SK-N-SH (cell line): Measurements from ENCODE around the gene A4GALT. TPM values are rescaled to one million over a fixed set of nuclear protein-coding genes. Genes with fewer than 3 reads are reported as not detected.

ENCODE experiments used
- CTCF ChIA-PET: fragments of 300-600, 350-600 bp; formaldehyde crosslinking; extraction: SDS; loops from one replicate; lab custom pipeline; 2021; lab: Yijun Ruan, JAX
- POLR2A ChIA-PET: fragments of 350-600 bp; sonication (Branson Sonifier 250); formaldehyde crosslinking; extraction: SDS; loops from one replicate; lab custom pipeline; 2020; ENCODE audit warnings: antibody characterized with exemption, inconsistent platforms; lab: Yijun Ruan, JAX
- DNase-seq: peaks from one replicate; pipeline ENCODE4 v3.0.0; 2012
- H2AFZ ChIP-seq: fragments of 200-600 bp; sonication (generic); 2 replicates; pipeline ENCODE4 v1.8.1; 2016; ENCODE audit warnings: antibody characterized with exemption, mild to moderate bottlenecking, low read depth
- H3F3A ChIP-seq: fragments of 200-600 bp; sonication (generic); replicated peaks from 2 replicates; pipeline ENCODE3; 2016; ENCODE audit warnings: antibody characterized with exemption, mild to moderate bottlenecking; ENCODE audit not compliant: insufficient read depth
- H3K27ac ChIP-seq, 2 experiments: fragments of 200-500 bp in 1 of 2; fragments of 200-600 bp in 1 of 2; sonication (Bioruptor generic) in 1 of 2; sonication (generic), shearing (Covaris generic) in 1 of 2; 2 replicates each; pipeline versions ENCODE4 v1.5.1 to v1.6.1; 2014 to 2016; ENCODE audit warnings: low read depth in 2 of 2, inconsistent platforms in 1 of 2, low read length in 1 of 2, mild to moderate bottlenecking in 1 of 2, mixed read lengths in 1 of 2
- H3K27me3 ChIP-seq: fragments of 200-600 bp; sonication (generic), shearing (Covaris generic); 2 replicates; pipeline ENCODE4 v1.6.1; 2016; ENCODE audit warnings: mixed run types; ENCODE audit not compliant: insufficient read depth
- H3K36me3 ChIP-seq, 2 experiments: fragments of 200-500 bp in 1 of 2; fragments of 200-600 bp in 1 of 2; sonication (Bioruptor generic) in 1 of 2; sonication (generic) in 1 of 2; replicated peaks in 1 of 2; 2 replicates each; pipeline versions ENCODE3 to v1.5.1; 2014 to 2016; ENCODE audit warnings: low read length in 1 of 2, mild to moderate bottlenecking in 1 of 2; ENCODE audit not compliant: insufficient read depth in 2 of 2, control insufficient read depth in 1 of 2
- H3K4me1 ChIP-seq, 2 experiments: fragments of 200-500 bp in 1 of 2; fragments of 200-600 bp in 1 of 2; sonication (Bioruptor generic) in 1 of 2; sonication (generic), shearing (Covaris generic) in 1 of 2; 2 replicates each; pipeline versions ENCODE4 v1.5.1 to v1.6.1; 2014 to 2016; ENCODE audit warnings: low read depth in 1 of 2, low read length in 1 of 2, mixed run types in 1 of 2; ENCODE audit not compliant: insufficient read depth in 2 of 2, control insufficient read depth in 1 of 2
- H3K4me2 ChIP-seq: fragments of 200-600 bp; sonication (generic), shearing (Covaris generic); 2 replicates; pipeline ENCODE4 v1.6.1; 2017; ENCODE audit warnings: mixed run types
- H3K4me3 ChIP-seq, 2 experiments: fragments of 200-500 bp in 1 of 2; fragments of 200-600 bp in 1 of 2; sonication (Bioruptor generic) in 1 of 2; sonication (generic), shearing (Covaris generic) in 1 of 2; 2 replicates each; pipeline versions ENCODE4 v1.5.1 to v1.8.1; 2014 to 2016; ENCODE audit warnings: low read depth in 2 of 2, inconsistent platforms in 1 of 2, low read length in 1 of 2, mild to moderate bottlenecking in 1 of 2, mixed read lengths in 1 of 2, moderate library complexity in 1 of 2
- H3K79me2 ChIP-seq: fragments of 200-600 bp; sonication (generic); 2 replicates; pipeline ENCODE4 v1.8.1; 2017; ENCODE audit warnings: mild to moderate bottlenecking; ENCODE audit not compliant: insufficient read depth
- H3K9ac ChIP-seq: fragments of 200-600 bp; sonication (generic); 2 replicates; pipeline ENCODE4 v1.6.1; 2017; ENCODE audit warnings: mixed run types
- H3K9me2 ChIP-seq: fragments of 200-600 bp; sonication (generic); 2 replicates; pipeline ENCODE4 v1.6.1; 2017; ENCODE audit warnings: mixed run types
- H3K9me3 ChIP-seq: fragments of 200-600 bp; sonication (generic); 2 replicates; pipeline ENCODE4 v1.6.1; 2017; ENCODE audit warnings: mixed run types, mild to moderate bottlenecking, moderate library complexity
- H4K20me1 ChIP-seq: fragments of 200-600 bp; sonication (generic); 2 replicates; pipeline ENCODE4 v1.6.1; 2017; ENCODE audit warnings: mild to moderate bottlenecking, mixed run types; ENCODE audit not compliant: insufficient read depth
- ELF1 ChIP-seq: IDR thresholded peaks from 2 replicates; pipeline ENCODE4 v1.4.0; 2012
- EP300 ChIP-seq, 2 experiments: IDR thresholded peaks; 2 replicates each; pipeline versions ENCODE4 v1.4.0 to v1.6.1; 2012; ENCODE audit warnings: borderline replicate concordance in 1 of 2, low read depth in 1 of 2, low read length in 1 of 2
- EZH2phosphoT487 ChIP-seq: fragments of 200-600 bp; sonication (generic); IDR thresholded peaks from 2 replicates; pipeline ENCODE4 v1.6.1; 2017; ENCODE audit warnings: low read depth, mixed run types, mild to moderate bottlenecking, antibody characterized with exemption, moderate library complexity, borderline replicate concordance
- FOSL2 ChIP-seq: IDR thresholded peaks from 2 replicates; pipeline ENCODE4 v1.4.0; 2012; ENCODE audit warnings: low read depth, mild to moderate bottlenecking, moderate library complexity, borderline replicate concordance
- FOXM1 ChIP-seq: IDR thresholded peaks from 2 replicates; pipeline ENCODE4 v1.4.0; 2012; ENCODE audit warnings: low read depth, mild to moderate bottlenecking
- GABPA ChIP-seq: IDR thresholded peaks from 2 replicates; pipeline ENCODE4 v1.4.0; 2012; ENCODE audit warnings: low read depth, mild to moderate bottlenecking
- GATA2 ChIP-seq: sonication (generic); formaldehyde crosslinking; IDR thresholded peaks from 2 replicates; pipeline ENCODE4 v1.5.0; 2020; ENCODE audit warnings: mild to moderate bottlenecking, missing genetic modification reagents
- JUND ChIP-seq: IDR thresholded peaks from 2 replicates; pipeline ENCODE4 v1.4.0; 2012
- MEF2A ChIP-seq: IDR thresholded peaks from 2 replicates; pipeline ENCODE4 v1.4.0; 2012; ENCODE audit warnings: low read depth, borderline replicate concordance
- NFIC ChIP-seq: IDR thresholded peaks from 2 replicates; pipeline ENCODE4 v1.4.0; 2012; ENCODE audit warnings: borderline replicate concordance
- NRF1 ChIP-seq: IDR thresholded peaks from 2 replicates; pipeline ENCODE4 v1.6.1; 2012; ENCODE audit warnings: low read depth, mild to moderate bottlenecking, low read length
- RAD21 ChIP-seq: IDR thresholded peaks from 2 replicates; pipeline ENCODE4 v1.6.1; 2012; ENCODE audit warnings: mild to moderate bottlenecking, low read length
- RCOR1 ChIP-seq: fragments of 150-350 bp; IDR thresholded peaks from 2 replicates; pipeline ENCODE4 v1.6.1; 2017; ENCODE audit warnings: antibody characterized with exemption, low read length
- RFX5 ChIP-seq: IDR thresholded peaks from 2 replicates; pipeline ENCODE4 v1.6.1; 2012; ENCODE audit warnings: mild to moderate bottlenecking, improper control_type of control experiment, low read length
- TCF12 ChIP-seq: IDR thresholded peaks from 2 replicates; pipeline ENCODE4 v1.4.0; 2012
- USF1 ChIP-seq: IDR thresholded peaks from 2 replicates; pipeline ENCODE4 v1.4.0; 2012; ENCODE audit warnings: low read depth, borderline replicate concordance
- YY1 ChIP-seq: IDR thresholded peaks from 2 replicates; pipeline ENCODE4 v1.4.0; 2012; ENCODE audit warnings: low read depth, mild to moderate bottlenecking
- WGBS: methylation state at CpG from one replicate; pipeline ENCODE4 v1.1.6; 2017; ENCODE audit warnings: low lambda C conversion rate; 5-methylcytosine and 5-hydroxymethylcytosine counted together
- polyA plus RNA-seq, 3 experiments: library from polyadenylated mRNA; depleted of rRNA; stranded (reverse); fragments of >200 nt; gene quantifications; 2 replicates each; pipeline ENCODE4 v1.2.3, GENCODE V29; 2012
- TF ChIP-seq, protein P1 (sequence below): IDR thresholded peaks from 2 replicates; pipeline ENCODE4 v1.4.0; 2012; ENCODE audit warnings: low read depth
- TF ChIP-seq, protein P2 (sequence below): fragments of 200-600 bp; sonication (generic); IDR thresholded peaks from 2 replicates; pipeline ENCODE4 v1.6.1; 2017; ENCODE audit warnings: antibody characterized with exemption, mild to moderate bottlenecking, moderate library complexity

The A4GALT gene
- polyA plus RNA-seq, 1 of the 3 experiments (the other 2 are of a cell fraction), result 9.5 TPM

DNA sequence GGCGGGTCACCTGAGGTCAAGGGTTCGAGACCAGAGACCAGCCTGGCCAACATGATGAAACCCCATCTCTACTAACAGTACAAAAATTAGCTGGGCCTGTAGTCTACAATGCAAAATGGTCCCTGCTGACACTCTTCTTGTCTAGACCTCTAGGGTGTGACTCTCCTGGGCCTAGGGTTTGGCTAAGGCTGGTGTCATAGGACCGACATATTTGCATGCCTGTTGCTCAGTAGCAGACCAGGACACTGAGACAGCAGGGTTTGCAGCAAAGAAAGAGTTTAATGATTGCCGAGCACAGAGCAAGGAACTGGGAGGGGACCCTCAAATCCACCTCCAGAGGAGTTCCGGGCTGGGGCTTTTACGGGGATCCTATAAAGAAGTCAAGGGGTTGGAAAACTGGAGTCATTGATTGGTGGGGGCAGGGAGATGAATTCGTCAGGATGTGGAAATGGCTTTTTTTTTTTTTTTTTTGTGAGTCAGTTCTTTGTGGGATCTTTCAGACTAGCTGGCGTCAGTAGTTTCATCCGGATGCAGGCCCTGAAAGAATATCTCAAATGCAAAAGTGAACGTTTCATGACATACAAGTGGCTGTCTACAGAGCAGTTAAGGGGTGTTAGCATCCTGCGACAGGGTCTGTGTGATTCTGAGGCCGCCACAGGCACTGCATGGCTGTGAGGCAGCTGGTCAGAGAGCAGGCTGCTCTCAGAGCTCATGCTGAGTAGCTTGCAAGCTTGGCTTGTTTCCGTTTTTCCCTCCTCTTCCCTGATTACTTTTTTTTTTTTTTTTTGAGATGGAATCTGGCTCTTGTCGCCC, 27.2 kb upstream of the A4GALT start:
- WGBS, result 57% methylated on average over 12 of the region's 14 CpGs
- no peaks in the 10 kb centered on the region for H3K36me3 ChIP-seq
- CTCF ChIA-PET, result interaction anchor here (1.3 kb wide), 1 partner anchor 33 kb away, joined by 3 read pairs; no protein-coding TSS in a partner anchor

GRCh38 chr22:42745118-42745517, 24.4 kb upstream of the A4GALT start:
- CTCF ChIA-PET, result no interaction called here
- H3K4me3 ChIP-seq, result no peak overlapping the region
- no peak for DNase-seq
- peak overlapping the region in 1 of 2 experiments; percentile 47; a peak in 1 of 4 replicates for H3K27ac ChIP-seq
- WGBS, result 67% methylated on average over 11 of the region's 11 CpGs
- POLR2A ChIA-PET, result no interaction called here
- H3K9me2 ChIP-seq, result no peaks in the 10 kb centered on the region
- H3K79me2 ChIP-seq, result no peaks in the 10 kb centered on the region
- no peaks in the 10 kb centered on the region for H3K27me3 ChIP-seq
- no peaks in the 10 kb centered on the region for H4K20me1 ChIP-seq
- no peaks in the 10 kb centered on the region for H3K9me3 ChIP-seq
- H3K4me2 ChIP-seq, result no peak overlapping the region
- no peak overlapping the region for H2AFZ ChIP-seq
- TF ChIP-seq NRF1, result no peak
- TF ChIP-seq, protein P1, sequence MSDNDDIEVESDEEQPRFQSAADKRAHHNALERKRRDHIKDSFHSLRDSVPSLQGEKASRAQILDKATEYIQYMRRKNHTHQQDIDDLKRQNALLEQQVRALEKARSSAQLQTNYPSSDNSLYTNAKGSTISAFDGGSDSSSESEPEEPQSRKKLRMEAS, result no peak
- TF ChIP-seq, all 33 proteins: peak for 0
- Histone ChIP-seq H3K36me3 (no peaks in the 10 kb centered on the region), H3K4me1 (no peaks in the 10 kb centered on the region), H3F3A (no peaks in the 10 kb centered on the region), H3K9ac (no peak overlapping the region)

More for the DNA sequence above, 27.2 kb upstream of the A4GALT start:
- Histone ChIP-seq H3K4me2 (no peak overlapping the region), H3F3A (no peaks in the 10 kb centered on the region), H3K9me2 (no peaks in the 10 kb centered on the region), H3K4me1 (peaks cover 0 to 5% of the 10 kb centered on the region in 2 experiments; a peak in 1 of 4 replicates), H3K9ac (peak overlapping the region; percentile 41; the same call in 1 of the 2 replicates), H4K20me1 (no peaks in the 10 kb centered on the region), H3K79me2 (no peaks in the 10 kb centered on the region), H3K9me3 (no peaks in the 10 kb centered on the region), H3K4me3 (no peak overlapping the region), H3K27me3 (no peaks in the 10 kb centered on the region), H3K27ac (peak overlapping the region in 1 of 2 experiments; percentile 82; a peak in 2 of 4 replicates), H2AFZ (peak overlapping the region; percentile 56; the same call in 1 of the 2 replicates)
- no peak for TF ChIP-seq MEF2A
- TF ChIP-seq FOSL2, result 0 out of 2 replicates have a peak, but pooled peaks have one; percentile 4
- 0 out of 2 replicates have a peak, but pooled peaks have one; percentile 4 for TF ChIP-seq JUND
- peak; percentile 16; the same call in 1 of the 2 replicates for TF ChIP-seq TCF12
- POLR2A ChIA-PET, result no interaction called here
- no peak for DNase-seq

GRCh38 chr22:42743501-42743991, 22.9 kb upstream of the A4GALT start:
- no peaks in the 10 kb centered on the region for H3K4me1 ChIP-seq
- DNase-seq, result no peak
- H3K9me2 ChIP-seq, result no peaks in the 10 kb centered on the region
- H3K79me2 ChIP-seq, result no peaks in the 10 kb centered on the region
- no peak for TF ChIP-seq YY1
- no peak for TF ChIP-seq EP300 (IDR thresholded peaks at IDR 0.05; ENCODE audit: borderline replicate concordance in 1 of 2, low read depth in 1 of 2, low read length in 1 of 2)
- no peak for TF ChIP-seq EZH2phosphoT487
- TF ChIP-seq FOXM1, result no peak
- no peak for TF ChIP-seq RCOR1
- TF ChIP-seq GATA2 (CRISPR knock-in tag), result no peak
- no peak for TF ChIP-seq NRF1
- TF ChIP-seq USF1, result no peak
- no peak for TF ChIP-seq FOSL2
- no peak for TF ChIP-seq TCF12
- no peak for TF ChIP-seq NFIC
- no peak for TF ChIP-seq RAD21
- TF ChIP-seq JUND, result no peak
- no peak for TF ChIP-seq ELF1
- TF ChIP-seq RFX5, result no peak
- TF ChIP-seq, protein P2, sequence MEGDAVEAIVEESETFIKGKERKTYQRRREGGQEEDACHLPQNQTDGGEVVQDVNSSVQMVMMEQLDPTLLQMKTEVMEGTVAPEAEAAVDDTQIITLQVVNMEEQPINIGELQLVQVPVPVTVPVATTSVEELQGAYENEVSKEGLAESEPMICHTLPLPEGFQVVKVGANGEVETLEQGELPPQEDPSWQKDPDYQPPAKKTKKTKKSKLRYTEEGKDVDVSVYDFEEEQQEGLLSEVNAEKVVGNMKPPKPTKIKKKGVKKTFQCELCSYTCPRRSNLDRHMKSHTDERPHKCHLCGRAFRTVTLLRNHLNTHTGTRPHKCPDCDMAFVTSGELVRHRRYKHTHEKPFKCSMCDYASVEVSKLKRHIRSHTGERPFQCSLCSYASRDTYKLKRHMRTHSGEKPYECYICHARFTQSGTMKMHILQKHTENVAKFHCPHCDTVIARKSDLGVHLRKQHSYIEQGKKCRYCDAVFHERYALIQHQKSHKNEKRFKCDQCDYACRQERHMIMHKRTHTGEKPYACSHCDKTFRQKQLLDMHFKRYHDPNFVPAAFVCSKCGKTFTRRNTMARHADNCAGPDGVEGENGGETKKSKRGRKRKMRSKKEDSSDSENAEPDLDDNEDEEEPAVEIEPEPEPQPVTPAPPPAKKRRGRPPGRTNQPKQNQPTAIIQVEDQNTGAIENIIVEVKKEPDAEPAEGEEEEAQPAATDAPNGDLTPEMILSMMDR, result no peak
- no peak for TF ChIP-seq GABPA
- H3F3A ChIP-seq, result no peaks in the 10 kb centered on the region
- CTCF ChIA-PET, result no interaction called here
- no peak overlapping the region for H2AFZ ChIP-seq
- no peaks in the 10 kb centered on the region for H3K9me3 ChIP-seq
- H3K4me3 ChIP-seq, result no peak overlapping the region
- no peaks in the 10 kb centered on the region for H3K27me3 ChIP-seq
- H3K4me2 ChIP-seq, result no peak overlapping the region
- no peak overlapping the region for H3K9ac ChIP-seq
- H3K36me3 ChIP-seq, result no peaks in the 10 kb centered on the region
- no peak overlapping the region for H3K27ac ChIP-seq
- POLR2A ChIA-PET, result no interaction called here
- 82% methylated on average over 7 of the region's 9 CpGs for WGBS
- no peaks in the 10 kb centered on the region for H4K20me1 ChIP-seq
